GM19463 (cell line): ENCODE data around the gene CCR5AS.
"Not testable (repeated sequence)": the region's sequence is repeated elsewhere in the genome, so short reads cannot be mapped to it uniquely, and the experiment has no call there.

ENCODE experiments used
- ATAC-seq: cut with Tn5 transposase; IDR thresholded peaks from one replicate; pipeline ENCODE4 v1.9.1; 2021; ENCODE audit warnings: mild to moderate bottlenecking, moderate library complexity; ENCODE audit not compliant: unreplicated experiment

Gene CCR5AS

DNA sequence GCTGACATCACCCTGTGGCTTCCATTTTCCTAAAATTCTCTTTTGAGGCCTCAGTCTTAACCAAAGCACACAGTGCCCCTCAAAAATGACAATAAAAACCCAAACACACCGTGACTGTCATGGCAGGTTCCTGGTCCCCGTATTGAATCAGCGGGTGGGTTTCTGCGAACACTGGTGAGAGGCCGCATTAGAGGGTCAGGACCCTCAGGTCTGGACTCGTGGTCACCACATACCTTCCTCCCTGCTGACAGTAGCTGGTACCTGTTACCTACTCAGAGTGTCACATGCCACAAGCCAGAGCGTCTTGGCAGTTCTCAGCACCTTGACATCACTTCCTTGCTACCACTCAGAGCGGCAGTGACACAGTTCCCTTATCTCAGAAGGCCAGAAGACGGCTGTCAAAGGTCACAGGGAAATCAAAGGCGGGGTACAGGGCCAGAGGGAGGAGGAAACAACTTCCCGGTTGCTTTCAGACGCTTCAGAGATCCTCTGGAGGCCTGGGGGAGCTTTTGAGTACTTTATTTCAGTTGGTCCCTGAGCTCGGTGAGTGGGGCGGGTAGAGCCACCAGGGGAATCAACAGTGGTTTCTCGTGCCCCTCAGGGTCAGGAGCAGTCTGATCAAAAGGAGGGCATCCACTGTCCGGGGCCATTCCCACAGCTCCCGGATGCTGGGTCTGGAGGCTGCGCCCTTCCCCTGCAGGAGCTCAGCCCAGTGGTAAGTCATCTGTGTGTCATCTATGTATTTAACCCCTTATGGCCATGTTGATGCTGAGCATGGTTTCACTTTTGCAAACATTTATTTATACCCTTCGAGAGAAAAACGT, at the start of gene CCR5AS, which contains the start of gene CCRL2:
TSS of gene CCR5AS (minus strand) at position 279 of the 824 bp plus-strand sequence.
TSS of gene CCRL2 (plus strand) at position 472 of the 824 bp plus-strand sequence. CDS start 821 bp downstream, outside the sequence.
- no peak for ATAC-seq

DNA sequence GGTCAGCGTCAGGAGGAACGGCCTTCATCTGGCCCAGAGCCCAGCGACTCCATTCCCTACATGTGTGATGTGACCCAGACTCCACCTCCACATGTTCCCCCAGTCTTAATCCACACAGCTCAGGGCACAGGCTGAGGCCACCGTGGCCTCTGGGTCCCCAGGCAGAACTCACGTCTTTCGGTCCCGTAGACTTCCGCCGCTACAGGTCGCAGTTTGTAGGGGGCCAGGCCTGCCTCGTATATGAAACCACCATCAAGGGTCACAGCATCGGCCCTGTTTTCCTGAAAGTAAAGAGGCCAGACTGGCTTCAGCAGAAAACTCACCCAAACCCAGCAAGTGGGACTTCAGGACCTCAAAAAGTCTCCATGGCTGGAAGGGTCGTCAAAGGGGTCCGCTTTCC, 49.3 kb upstream of the CCR5AS start:
- ATAC-seq = no peak

DNA sequence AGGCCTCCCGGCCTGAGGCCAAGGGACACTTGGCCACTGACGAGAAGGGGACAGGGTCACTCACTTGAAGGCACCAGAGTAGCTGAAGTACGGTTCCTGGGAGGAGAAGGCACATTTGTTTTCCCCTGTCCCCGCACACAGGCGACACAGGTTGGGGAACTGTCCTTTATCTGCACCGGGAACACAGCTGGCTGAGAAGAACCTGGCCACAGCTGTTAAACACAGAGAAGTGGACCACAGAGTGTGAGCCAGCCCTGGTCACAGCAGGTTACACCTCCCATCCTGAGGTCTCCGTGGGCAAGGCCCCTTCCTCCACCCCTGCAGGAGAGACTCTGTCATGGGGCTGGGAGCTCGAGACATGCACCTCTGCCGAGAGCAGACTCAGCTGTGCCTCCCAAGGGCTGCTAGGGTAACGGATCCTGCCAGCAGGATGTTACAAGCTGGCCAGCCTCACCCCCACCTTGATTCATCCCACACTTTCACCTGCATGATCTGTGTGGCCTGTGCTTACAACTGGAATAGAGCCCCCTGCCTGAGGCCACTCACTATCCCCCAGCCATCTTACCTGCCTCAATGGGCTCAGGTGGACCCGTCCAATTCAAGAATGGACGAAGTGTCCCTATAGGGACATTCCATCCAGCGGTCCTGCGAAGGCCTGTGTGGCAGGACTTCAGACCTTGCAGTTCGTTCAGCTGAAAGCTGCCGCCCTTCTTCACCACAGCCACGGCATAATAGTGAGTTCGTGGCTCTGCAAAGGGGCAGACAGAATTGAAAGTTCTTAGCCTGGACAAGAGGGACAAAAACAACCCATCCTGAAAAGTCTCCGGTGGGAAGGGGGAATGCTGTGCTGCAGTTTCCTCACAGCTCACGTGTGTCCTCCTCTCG, 48.6 kb upstream of the CCR5AS start:
- ATAC-seq = no peak

DNA sequence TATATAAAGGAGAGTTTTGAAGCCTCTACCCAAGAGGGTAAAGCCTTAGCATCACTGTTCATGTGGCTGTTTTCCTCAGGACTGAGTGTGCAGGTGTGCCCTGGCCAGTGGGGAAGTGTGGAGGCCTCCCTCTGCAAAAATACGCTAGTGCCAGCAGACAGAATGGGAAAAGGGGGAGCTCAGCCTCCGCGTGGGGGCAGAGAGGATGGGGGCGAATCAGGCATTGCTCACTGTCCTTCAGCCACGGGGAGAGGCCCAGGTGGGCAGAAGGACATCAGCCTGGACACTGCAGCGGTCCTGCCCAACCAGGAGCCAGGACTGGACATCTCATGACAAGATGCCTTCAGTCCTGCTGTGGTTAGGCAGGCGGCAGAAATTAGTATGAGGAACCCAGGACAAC, 47.7 kb upstream of the CCR5AS start:
- ATAC-seq = no peak

DNA sequence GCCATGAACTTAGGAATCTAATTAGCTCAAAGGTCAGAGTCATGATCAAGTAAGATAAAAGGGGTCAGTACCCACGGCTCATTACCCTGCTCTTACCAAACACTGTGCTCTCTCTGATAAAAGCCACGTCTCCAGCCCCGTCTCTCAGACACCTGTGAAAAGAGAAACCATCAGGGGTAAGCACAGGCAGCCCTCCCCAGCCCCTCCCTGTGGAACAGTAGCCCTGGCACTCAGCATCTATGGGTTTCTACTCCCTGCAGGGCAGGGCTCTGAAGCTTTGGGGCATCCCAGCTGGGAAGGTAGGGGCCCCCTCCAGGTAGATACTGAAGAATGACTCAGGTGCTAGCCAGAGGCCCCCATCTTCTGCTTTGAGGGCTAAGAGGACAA, 47.3 kb upstream of the CCR5AS start:
- ATAC-seq = no peak

DNA sequence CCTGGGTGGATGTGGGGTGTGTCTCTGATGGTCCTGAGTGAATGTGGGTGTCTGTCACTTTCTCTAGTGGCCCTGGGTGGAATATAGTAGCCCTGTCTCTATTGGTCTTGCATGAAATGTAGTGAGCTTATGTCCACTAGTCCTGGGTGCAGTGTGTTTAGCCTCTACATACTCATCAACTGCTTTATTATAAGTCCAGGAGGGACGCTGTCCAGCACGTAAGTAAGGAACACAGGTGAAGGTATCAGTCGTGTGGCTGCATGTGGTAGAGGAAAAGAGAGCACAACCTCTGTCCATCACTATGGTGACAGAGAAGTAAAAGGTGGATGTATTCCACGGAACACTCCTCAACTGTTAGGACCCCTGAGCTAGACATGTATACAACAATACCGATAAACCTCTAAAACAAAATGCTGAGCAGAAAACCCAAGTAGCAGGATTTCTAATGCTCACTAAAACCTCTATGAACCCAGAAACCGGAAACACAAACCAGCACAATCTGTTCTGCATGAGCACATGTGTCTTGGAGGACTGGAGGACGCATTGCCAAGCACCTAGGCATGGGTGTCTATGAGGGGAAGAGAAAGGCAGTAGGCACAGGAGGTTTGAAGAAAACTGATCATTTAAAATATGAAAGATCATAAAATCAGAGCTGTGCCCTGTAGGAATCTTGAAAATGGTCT, 46.8 kb upstream of the CCR5AS start:
- ATAC-seq = no peak

DNA sequence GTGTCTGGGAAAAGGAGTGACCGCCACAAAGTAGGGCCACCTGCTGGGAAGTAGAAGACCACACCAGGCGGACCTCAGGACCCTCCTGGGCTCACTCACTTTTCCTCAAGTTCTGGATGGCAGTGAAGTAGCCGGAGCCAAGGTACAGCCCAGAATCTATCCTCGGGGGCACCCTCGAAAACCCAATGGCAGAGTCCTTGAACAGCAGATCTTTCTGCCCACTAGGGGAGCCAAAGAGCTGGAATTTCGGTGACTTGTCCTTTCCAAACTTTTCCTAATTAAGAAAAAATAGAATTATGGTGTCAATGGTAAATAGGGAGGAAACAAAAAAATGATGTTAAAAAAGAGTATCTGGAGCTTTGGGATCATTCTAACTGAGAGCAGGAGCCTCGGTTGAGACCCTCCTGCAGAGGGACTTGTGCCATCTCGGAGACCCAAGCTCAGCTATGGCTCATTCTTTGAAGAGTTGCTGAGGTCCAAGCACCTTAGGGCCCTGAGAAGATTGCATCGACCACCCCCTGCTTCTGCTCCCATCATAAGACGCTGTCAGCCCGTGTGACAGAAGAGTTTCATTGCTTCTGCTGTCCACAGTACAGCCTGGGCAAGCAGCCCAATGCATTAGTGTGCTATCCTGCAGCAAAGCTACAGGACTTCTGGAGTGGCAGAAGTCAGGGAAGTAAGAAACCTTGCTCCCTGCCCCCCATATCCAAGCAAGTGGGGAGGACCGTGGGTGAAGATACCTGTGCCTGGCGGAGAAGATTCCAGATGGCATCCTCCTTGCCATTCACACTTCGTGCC, 43.1 kb upstream of the CCR5AS start:
- no peak for ATAC-seq

DNA sequence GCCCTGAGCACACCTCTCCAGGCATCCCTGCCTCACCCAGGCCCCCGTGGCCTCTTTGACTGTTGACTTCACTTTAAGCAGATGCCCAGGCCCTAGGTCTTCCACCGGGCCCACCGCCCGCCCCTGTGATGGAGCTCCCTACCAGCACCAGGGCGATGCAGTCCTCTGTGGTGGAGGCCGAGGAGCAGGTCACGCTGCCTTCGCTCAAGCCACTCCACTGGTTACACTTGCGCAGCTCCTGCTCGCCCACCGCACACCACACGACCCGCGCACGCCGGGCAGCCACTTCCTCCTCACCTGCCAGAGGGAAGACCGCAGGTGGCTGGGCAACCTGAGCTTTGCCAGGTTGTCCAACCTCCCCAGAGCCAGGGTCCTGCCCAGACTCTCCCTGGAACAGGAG, 41.9 kb upstream of the CCR5AS start:
- no peak for ATAC-seq

DNA sequence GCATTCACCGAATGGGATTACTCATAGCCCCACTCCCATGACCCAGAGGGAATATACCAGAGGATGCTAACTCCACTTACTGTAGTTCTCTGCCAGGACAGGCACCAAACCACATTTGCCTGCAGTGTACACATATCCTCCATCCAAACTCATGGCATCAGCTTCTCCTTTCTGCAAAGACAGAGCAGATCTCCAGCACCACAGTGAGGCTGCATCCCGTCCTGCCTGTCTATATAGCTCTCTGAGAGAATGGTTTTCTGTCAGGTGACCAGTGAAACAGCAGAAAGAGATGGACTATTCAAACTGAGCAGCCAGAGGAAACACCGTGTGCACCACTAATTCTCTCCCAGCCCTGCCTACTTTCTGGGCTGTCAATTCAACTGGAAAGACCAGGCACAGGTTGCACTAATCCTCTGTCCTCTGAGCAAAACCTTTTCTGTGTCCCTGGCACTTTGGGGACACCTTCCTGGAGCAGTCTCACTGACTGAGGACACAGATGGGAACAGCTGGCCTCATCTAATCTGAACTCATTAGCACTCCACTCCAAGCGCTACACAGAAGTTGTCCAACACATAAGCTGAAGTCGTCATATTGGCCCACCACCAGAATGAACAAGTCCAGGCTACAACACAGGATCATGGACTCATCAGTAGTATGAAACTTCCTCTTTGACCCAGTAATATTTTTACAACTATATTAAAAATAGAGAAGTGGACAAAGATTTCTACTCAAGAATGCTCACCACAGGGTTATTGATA, 40.5 kb upstream of the CCR5AS start:
- no peak for ATAC-seq

DNA sequence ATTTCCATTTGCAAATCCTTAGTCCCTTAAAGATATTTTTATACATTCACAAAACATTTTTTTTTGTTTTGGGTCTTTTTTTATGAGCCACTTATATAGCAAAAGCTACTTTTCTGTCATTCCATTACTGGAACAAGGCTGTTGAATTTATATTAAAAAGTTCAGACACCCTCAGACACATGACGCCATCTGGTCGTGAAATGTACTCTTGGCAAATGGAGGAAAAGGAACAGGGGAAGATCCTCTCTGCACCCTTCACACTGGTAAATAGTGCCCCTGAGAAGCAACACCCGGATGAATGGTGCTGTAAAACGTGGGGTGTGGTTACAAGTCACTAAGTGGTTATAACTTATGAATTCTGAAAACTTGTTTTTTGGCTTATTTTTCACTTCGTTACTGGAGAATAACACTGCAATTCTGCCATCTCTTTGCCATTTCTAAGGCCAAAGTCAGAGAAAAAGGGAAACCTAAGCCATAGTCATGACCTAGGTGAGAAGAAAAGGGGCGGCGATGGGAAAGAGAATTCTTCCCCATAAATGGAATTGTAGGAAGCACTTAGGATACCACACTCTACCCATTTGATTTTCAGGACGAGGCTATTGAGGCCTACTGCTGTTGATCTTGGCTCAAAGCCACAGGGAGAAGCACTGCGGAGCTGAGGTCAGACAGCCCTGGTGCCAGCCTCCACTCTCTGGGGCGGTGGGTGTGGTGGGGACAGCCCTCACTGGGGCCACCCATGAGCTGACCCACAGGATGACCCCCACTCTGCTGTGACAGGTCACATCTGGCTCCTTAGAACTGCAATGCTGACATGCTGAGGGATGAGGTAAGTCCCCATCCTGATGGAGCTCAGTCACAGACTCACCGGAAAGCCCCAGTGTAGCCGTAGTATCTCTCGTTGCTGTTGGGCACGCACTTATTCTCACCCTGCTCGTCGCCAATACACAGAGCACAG, 36.0 kb upstream of the CCR5AS start:
- ATAC-seq = no peak

DNA sequence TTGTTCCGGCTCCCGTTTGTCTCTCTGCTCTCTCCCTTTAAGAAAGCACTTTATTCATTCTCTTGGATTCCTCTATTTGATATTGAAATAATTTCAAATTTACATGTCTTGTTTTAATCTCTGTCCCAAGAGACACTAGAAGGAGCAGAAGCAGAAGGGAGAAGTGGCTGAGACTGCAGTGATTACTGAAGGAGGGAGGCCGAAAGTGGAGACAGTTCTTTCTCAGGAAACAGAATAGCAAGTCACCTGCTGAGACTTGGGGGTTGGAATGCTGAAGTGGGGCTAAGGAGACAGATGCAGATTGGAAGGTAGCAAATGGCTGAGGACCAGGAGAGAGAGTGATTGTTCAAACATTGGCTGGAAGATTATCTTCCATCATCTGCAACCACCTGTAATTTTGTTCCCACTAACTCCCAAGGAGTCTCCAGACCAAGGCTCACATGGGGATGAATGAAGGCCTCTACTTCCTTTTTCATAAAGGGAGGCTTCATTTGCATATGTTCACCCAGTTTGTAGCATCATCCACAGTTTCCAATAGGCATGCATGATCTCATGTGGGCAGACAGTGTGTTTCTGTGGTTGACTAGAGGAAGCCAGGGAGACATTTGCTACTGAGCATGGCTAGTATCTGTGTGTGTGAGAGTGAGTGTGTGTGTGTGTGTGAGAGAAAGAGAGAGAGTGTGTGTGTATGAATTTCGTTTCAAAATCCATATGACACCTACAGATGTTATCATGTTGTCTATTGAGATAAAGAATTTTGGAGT, 33.8 kb upstream of the CCR5AS start:
- ATAC-seq = peak; percentile 50

DNA sequence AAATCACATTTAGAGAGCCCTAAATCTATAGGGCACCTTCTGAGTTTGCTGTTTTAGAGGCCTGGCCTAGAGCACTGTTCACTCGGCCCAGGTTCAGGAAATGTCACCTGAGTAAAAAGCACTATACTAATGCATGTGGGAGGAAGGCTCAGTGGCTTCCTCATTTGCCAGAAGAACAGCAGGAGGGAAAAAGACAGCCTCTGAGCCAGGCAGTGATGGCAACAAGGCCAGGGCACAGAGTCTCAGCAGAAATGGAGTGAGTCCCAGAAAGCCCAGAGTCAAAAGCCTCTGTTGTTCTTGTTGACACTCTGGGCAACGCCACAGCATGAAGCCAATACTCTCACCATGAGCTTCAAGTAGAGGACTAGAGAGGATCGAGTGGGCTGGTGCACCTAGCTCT, 32.0 kb upstream of the CCR5AS start:
- no peak for ATAC-seq

DNA sequence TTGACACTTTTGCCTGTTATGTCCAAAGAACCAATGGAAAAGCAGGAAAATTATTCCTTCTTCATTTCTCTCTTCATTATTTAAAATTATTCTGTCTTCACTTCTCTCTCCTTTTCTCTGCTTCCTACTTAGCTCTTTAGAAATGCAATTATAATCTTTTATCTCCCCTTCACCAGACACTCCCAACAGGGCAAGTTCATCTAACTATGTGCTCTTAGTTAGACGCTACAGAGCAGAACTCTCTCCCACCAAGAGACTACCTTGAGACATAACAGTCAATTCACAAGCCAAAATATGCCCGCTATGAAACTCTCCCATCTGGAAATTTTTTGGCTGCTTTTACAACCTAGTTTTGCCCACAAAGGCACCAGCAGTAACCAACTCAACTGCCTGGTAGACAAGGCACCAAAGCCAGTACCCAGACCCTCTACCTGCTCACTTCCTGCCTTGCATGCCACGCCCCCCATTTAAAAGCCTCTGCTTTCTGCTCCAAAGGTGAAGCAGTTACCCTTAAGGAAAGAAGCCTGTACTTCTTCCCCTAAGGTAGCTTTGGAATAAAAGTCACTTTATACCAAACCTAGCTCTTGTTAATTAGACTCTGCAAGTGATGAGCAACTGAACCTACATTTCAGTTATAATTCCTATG, 28.3 kb upstream of the CCR5AS start:
- no peak for ATAC-seq

DNA sequence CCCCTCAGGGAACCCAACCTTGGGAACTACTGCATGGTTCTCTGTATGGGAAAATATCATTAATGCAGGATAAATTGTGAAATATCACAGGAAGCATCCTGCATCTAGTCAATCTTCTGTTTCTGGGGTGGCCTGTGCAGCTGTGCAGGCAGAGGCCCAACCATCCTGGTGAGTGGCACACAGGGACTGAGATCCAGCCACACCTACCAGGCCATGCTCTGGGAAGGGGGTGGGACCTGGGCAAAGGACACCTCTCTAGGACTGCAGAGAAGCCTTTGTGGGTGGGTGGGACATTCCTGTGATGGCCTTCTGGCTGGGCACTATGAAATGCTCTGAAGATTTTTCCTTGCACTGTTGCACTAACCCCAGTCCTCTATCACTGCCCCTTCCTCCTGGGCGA, 27.0 kb upstream of the CCR5AS start:
- no peak for ATAC-seq

DNA sequence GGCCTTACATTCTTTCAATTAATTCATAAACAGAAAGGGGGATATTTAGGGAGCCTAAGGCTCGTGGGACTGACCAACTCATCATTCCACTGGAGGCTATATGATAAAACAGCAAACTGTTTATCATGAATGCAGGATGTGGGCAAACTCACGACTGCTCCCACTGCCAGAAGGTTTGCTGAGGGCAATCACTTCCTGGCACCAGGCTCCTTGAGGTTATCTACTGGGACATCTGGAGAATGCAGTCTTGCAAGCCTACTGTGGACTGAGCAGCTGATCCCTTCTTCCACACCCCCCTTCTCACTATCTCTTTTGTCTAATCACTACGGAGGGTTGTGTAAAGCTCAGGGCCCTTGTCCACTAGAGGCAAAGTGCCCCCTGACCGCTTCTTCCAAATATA, 26.3 kb upstream of the CCR5AS start:
- ATAC-seq = not testable (repeated sequence)

DNA sequence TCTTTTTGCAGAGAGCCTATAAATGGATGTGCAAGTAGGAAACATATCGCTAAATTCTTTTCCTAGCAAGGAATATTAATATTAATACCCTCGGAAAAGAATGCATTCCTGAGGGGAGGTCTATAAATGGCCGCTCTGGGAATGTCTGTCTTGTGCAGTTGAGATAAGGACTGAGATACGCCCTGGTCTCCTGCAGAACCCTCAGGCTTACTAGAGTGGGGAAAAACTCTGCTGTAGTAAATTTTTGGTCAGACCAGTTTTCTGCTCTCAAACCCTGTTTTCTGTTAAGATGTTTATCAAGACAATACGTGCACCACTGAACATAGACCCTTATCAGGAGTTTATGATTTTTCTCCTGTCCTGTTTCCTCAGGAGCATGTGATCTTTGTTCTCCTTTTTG, 25.0 kb upstream of the CCR5AS start:
- ATAC-seq = not testable (repeated sequence)

DNA sequence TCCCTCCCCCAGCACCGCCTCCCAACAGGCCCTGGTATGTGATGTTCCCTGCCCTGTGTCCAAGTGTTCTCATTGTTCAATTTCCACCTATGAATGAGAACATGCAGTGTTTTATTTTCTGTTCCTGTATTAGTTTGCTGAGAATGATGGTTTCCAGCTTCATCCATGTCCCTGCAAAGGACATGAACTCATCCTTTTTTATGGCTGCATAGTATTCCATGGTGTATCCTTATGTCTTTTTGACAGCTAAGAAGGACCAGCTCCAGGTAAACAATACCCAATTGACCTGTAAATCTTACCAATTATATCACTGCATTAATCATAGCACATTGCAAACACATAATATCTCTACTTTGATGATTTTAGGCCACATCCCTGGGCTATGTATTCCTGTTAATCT, 24.0 kb upstream of the CCR5AS start:
- not testable (repeated sequence) for ATAC-seq
